Heart left ventricle (tissue), 13 donors: ENCODE measurements around the gene RABL3.

Source experiments
- CTCF ChIP-seq, 12 donors: fragments of 200-600 bp; sonication (generic) in 4 of 12; IDR thresholded peaks; one replicate each; pipeline versions ENCODE4 v1.5.0 to v1.8.0; 2018 to 2022; ENCODE audit warnings: antibody characterized with exemption in 12 of 12, mild to moderate bottlenecking in 5 of 12
- POLR2A ChIP-seq, 2 donors: fragments of 450-650 bp; IDR thresholded peaks; one replicate each; pipeline ENCODE4 v1.6.1; 2017; ENCODE audit warnings: antibody characterized with exemption in 2 of 2, mild to moderate bottlenecking in 2 of 2, moderate library complexity in 2 of 2
- donor health status: ischemic (EF 13 %, LVEDD 7.1; RV severe dilation, severe dysfunction).
- donor health status: DM: no; HTN: yes; CAD: no.
- donor health status: DM: no; HTN: no; CAD: no.
- donor health status: ischemic (EF 25% LVEDD 6.9; RV normal size, moderate dysfunction).
- donor health status: ischemic (EF 25% LVEDD 5.7; RV mildly dilated, moderate dysfunction).
- donor health status: ischemic (EF 35%, LVEDD 5.7; RV mildly dilated, moderate dysfunction).
- donor health status: nonischemic (EF 11% LVEDD 7.7; RV severe dilation, severe dysfunction).
- donor health status: DM: yes; HTN: yes; CAD: no.
- donor health status: PGD.
- donor health status: ischemic (EF 29% LVEDD 5.4; RV normal size, mild dysfunction).
- donor health status: nonischemic (EF 23%, LVEDD 6.1; RV moderate dilation, normal function).

- TF ChIP-seq POLR2A (IDR thresholded peaks at IDR 0.05) (no peak), CTCF (IDR thresholded peaks at IDR 0.05) (no peak)
Observed at GRCh38 chr3:120791010-120791409, 48.7 kb upstream of the RABL3 start.
